Stimulated activated naive CD4-positive, alpha-beta T cell (primary cell): ENCODE measurements around the gene RANBP3.
"Not testable (repeated sequence)": the region's sequence is repeated elsewhere in the genome, so short reads cannot be mapped to it uniquely, and the experiment has no call there.

Source experiments
- DNase-seq, 6 experiments: peaks; one replicate each; lab custom pipeline; 2025; lab: John Stamatoyannopoulos, UW

RANBP3 gene

DNA sequence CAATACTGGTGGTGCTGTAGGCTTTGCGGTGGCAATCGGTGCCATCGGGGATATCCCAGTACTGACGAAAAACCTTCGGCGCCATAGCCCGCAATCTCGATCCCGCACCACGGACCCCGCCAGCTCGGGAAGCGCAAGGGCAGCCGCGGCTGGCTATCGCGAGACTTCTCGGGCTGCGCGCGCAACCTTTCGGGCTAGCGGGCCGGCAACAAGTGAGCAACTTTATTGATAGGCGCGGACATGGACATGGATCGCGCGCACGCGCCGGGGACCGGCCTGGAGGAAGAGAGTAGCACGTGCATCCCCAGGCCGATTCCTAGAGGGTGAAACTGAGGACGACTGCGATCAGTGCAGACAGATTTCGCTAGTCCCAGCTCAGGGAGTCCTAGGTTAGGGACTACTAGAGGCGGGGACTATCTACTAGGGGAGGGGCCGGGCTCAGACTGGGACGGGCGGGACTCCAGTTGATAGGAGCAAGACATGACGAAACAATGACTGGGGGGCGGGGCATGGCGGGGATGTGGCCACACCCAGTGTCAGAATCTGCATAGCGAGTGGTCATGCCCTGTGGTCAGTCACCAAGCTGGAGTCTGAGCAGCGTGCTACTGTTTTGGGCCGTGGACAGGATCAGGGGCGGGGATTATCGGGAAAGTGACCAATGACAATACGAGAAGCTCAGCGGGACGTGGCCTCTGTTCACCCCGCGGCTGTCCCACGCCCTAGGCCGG lies 74.2 kb downstream of the RANBP3 start, which contains the start of gene NDUFA11:
NDUFA11 (minus strand) TSS at position 167 of the 728 bp plus-strand sequence; CDS start at position 85, 82 bp downstream.
- peak; percentile 98 to 100 (median 100) for DNase-seq

DNA sequence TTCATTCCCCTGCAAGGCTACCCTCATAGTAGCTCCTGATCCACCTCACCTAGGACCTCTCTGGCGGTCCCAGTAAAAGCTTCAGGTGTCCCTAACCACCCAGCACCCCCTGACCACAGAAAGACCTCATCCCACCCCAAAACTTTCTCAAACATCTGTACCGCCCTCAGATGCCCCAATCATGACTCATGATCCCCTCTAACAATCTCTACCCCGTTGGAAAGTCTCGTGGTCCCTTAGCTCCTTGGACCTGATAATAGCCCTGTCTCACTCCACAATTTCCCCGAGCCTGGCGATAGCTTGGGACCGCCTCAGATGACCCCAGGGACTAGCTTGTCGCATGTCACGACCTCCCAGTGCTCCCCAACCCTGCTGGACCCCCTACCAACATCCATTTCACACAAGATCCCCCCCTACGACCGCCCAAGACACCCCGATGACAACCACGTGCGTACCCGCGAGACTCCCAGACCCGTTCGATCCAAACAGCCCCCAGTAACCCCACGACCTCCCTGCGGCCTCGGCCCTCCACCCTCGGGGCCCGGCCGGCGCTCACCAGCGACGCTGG lies 74.8 kb downstream of the RANBP3 start:
- DNase-seq, result no peak

DNA sequence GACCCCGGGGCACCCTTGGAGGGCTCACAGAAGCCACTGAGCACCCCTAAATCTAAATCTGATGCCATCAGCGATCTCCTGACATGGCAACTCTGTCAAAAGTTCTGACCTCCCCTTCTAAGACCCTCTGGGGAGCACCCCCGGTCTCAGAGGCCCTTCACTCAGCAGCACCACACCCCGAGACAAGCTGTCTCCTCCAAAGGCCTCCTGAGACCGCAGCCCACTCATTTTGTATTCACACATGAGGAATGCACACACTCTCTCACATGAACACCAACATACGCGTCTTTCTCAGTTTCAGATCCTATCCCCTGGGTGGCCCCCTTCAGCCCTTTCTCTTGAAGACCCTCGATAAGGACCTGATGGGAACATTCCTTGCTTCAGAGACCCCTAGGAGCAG lies 77.0 kb downstream of the RANBP3 start:
- DNase-seq, result no peak

DNA sequence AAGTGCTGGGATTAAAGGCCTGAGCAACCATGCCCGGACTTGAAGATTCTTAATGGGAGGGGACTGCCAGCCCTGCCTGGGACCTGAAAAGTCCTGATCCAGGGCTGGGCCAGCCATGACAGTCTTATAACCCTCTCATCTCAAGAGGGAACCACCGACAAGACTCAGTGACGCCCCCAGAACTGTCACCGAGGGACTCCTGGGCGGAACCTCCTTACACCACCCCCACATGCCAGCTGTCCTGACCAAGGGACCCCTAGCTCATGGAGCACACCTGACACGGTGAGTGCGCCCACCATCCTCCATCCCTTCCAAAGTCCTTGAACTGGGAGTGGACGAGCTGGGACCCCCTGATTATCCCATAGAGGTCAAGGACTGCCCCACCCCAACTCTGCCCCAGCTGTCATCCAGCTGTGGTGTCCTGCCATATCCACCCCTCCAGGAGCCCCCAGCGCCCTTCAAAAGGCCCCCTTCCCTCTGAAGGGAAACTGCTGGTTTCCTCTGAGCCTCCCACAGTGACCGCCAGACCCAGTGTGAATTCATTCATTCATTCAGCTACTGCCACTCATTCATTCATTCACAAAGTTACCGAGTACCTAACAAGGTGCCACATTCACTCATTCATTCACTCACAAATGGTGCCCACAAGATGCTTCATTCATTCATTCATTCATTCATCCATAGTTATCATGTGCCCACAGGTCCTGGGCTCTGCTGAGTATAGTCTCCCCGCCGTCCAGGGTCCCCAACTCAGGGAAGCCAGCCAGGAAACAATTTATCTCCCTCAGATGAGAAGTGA lies 78.0 kb downstream of the RANBP3 start:
- no peak for DNase-seq

DNA sequence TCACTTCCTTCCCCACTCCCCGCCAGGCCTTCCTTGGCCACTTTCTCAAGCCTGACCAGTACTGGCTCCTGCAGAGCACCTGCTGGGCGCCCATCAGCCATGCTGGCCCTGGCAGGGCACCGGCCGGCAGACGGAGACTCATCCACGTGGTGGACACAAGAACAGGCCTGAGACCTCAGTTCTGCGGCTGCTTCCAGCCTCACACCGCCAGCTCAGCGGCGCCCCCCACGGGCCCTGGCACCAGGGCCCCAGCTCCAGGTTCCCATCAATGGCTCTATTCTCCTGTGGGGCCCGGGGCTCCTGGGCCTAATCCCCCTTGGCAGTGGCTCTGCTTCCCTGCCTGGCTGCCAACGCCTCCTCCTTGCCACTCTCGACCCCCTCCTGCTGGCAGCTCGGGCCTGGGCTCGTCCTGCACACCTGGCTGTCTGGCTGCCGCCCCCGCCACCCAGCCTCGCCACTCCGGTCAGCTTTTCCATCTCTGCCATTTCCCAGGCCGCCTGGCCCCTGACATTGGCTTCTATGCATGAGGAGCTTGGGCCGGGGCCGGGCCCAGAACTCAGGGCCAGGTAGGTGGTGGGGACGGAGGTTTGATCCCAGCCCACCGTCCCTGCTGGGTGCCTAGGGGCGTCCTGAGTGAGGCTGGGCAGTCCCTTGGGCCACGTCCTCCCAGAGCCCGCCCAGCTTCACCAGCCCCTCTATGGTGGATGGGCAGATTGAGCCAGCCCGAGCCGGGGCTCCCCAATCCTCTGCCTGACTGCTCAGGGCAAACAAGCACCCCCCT lies 80.6 kb downstream of the RANBP3 start:
- no peak for DNase-seq

DNA sequence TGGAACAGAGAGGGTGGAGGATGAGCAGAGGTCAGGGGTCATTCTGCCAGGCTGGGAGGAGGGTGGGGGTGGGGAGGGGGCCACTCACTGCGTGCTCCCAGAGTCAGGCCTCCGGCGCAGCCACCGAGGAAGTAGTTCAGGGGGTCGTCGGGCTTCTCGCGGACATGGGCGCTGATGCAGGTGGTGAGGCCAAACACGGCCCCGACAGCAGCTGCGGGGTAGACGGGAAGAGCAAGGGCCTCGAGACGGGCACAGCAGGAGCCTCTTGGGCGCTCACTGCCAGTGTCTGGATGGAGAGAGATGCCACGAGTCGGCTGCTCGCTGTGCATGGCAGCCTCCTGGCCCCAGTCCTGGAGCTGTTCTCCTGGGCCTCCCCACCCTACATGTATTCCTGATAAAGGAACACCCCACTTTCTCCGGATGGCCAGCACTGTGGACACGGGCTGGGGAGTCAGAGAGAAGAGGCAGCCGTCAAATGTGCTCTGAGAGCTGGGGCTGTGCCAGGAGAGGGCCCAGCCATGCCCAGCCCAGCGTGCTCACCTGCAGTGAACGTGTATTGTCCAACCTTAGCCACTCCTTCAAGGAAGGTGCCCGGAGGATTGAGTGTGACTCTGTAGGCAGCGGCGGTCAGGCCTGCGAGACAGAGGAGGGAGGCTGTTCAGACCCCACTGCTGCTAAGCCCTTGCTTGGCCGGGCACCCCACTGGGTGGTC lies 81.4 kb downstream of the RANBP3 start:
- no peak for DNase-seq

DNA sequence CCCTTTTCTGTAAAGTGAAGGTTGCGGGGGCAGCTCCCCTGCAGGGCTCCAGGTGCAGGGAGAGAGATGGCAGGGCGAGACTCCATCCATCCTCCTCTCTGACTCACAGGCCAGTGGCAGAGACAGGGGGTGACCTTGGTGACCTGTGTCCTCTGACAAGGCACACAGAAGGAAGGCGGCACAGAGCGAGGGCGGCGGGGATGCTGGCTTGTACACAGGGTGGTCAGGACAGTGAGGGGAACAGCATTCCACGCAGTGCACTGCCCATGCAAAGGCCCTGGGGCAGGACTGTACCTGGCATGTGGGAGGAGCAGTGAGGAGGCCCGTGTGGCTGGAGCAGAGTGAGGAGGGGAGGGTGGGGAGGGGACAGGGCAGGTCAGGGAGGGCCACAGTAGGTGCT lies 82.0 kb downstream of the RANBP3 start:
- DNase-seq, result no peak

DNA sequence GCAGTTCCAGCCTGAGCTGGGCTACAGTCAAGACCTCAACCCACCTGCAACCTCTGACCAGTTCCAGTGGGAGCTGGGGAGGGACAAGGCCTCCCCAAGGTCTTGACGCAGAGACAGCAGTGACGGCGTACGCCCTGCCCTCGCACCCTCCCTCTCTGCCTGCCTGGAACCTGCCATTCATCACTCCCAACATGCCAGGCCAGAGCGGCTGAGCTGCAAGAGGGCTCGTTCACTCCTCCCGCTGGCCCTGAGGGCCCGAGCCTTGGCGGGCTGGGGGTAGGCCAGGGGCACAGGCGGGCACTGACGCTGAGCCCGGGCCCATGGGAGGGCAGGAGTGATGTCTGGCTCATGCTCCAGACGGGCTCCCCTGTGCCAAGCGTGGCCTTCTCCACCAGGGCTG lies 82.5 kb downstream of the RANBP3 start:
- no peak for DNase-seq

DNA sequence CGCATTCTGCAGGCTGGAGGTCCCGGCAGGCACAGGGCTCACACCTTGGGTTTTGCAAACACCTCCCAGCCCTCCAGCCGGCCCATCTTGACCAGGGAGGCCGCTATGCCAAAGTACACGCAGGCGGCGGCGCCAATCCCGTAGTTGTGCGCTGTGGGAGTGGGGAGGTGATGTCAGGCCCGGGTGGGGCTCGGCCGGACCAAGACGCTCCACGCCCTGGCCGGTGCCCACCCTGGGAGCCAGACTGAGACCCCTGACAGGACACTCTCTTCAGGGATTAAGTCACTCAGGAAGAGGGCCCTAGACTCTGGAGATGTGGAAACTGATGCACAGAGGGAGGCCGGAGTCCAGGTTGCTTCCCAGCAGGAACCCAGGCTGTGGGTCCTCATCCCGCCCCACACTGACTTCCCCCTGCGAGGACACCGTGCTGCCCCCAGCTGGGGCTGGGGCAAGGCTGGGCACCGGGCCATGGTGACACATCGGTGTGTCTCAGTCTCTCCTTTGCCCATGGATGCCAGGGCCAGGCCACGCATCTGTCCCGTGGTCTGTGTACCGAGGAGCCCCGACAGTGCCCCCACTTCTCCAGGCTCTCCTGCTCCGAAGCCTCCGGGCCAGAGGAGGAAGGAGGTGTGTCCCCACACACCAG lies 83.1 kb downstream of the RANBP3 start:
- no peak for DNase-seq

DNA sequence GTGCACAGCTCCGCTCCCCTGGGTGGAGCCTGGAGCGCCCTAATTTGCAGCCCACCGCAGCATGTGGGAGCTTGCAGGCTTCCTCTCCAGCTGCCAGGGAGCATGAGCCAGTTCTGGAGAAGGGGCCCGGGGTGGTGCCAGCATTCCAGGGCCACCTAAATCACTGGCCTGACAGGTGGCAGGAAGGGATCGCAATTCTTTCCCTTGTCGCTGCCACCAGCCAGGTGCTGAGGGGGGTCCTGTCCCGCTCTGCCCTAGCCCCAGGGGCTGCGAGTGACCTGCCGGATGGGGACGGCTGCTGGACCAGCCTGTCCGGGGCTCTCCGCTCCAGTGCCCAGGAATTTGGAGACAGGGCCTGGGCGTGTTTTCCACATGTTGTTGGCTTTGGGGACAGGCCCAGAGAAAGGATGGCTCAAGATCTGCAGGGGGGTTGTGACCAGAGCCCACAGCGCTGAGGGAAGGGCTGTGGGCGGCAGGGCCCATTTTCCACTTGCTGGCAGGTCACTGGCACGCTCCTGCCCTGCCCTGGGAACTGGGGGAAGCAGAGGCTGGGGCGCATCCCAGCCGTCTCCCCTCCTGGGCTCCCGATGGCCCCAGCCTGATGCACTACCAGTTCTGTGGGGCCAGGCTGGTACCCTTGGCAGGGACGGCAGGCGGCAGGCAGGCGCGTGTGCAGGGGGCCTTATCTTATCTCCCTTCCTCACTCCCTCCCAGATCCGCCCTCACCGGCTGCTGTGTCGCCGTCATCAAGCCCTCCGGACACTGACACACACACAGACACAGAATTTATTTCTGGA lies 83.8 kb downstream of the RANBP3 start:
- DNase-seq, result no peak

DNA sequence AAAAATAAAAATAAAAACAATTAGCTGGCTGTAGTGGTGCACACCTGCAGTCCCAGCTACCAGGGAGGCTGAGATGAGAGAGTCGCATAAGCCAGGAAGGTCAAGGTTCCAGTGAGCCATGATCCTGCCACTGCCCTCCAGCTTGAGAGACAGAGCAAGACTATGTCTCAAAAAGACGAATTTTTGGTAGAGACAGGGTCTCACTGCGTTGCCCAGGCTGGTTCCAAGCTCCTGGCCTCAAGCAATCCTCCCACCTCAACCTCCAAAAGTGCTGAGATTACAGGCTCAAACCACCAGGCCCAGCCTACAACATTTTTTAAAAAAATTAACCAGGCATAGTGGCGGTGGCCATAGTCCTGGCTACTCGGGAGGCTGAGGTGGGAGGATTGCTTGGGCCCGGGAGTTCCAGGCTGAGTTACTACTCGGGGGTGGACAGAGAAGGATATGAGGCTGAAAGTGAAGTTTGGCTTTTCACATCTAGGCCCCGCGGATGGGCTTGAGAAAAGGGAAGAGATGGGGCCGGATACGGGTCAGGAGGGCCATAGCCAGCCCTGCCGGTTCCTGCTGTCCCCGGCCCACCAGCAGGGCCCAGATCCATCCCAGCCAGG lies 84.5 kb downstream of the RANBP3 start:
- no peak for DNase-seq

DNA sequence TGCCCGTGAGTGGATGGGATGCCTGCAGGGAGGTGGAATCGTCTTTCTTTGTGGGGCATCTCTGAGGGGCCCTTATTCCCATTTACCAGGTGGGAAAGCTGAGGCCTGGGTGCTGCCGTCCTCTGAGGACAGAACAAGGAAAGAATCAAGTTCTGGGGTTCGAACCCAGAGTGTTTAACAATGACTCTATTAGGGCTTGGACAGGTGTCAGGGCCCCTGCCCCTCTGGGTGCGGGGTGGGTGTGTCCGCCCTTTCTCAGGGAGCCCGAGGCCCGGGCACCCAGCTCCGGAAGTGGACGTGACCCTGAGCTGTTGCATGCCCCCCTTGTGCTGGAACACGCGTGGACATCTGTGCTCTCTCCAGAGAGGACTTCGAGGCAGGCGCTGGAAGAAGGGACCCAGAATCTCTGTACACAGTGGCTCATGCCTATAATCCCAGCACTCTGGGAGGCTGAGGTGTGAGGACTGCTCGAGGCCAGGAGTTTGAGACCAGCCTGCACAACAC lies 85.1 kb downstream of the RANBP3 start:
- DNase-seq, result no peak

DNA sequence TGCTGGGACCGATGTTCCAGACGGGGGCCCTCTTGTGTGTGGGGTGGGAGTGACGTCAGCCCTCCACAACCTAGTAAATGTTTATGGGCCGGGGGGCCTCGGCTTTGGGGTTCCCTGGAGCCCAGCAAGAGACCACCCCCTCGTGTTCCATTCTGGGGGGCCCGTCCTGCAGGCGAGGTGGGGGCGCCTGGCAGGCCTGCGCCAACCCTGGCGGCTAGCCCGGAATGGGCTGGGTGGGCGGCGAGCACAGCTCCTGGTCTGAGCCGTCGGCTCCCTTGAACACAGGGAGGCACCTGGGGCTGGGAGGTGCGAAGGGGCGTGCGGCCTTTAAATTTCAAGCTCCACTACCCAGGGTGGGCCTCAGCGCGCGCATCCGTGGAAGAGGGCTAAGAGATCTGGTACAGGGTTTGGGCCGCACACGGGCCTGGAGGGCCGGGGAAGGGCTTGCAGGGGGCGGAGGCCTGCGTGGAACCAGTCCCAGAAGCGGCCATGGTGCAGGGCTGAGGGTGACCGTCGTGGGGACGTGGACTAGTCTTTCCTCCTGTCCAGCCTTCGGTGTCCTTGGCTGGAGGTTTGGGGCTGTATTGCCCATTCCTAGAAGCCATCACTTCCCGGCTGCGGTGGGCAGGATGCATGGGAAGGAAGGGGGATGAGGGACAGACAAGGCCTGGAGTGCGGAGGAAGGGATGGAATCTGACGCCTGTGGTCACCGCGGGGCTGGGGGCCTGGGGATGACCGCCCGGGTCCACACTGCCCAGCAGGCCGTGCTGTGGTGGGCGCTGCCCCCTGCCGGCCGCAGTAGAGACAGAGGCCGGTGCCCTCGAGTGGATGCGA lies 85.8 kb downstream of the RANBP3 start:
- DNase-seq, result no peak

DNA sequence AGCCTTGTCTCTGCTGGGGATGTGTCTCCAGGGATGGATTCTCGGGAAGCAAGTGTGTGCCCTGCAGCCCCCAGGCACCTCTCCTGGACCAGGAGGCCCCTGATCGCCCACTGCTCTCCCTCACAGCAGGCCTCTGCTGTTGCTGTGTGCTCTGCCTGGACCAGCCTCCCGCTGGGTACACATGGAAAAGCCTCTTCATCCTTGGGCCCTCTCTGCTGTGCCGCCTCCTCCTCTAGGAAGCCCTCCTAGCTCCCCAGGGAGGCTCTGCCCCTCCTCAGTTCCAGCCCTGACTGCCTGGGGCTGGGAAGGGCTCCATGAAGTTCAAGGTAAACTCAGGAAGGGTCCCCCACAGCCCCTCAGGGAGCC lies 86.4 kb downstream of the RANBP3 start:
- no peak for DNase-seq

DNA sequence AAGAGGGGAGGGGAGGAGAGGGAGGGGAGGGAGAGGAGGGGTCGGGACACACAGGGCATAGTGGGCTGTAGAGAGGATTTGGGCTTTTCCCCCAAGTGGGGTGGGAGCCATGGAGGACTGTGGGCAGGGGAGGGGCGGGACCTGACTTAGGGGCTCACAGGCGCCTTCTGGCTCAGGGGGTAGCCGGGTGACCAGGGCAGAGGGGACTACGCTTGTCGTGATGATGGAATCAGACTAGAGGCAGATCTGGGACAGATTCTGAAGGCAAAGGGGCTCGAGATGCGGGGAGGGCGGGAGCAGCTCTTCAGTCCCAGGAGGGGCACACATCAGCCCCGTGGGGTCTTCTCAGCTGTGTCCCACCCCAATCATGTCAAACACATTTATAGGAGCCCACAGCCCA lies 87.8 kb downstream of the RANBP3 start:
- DNase-seq, result no peak

DNA sequence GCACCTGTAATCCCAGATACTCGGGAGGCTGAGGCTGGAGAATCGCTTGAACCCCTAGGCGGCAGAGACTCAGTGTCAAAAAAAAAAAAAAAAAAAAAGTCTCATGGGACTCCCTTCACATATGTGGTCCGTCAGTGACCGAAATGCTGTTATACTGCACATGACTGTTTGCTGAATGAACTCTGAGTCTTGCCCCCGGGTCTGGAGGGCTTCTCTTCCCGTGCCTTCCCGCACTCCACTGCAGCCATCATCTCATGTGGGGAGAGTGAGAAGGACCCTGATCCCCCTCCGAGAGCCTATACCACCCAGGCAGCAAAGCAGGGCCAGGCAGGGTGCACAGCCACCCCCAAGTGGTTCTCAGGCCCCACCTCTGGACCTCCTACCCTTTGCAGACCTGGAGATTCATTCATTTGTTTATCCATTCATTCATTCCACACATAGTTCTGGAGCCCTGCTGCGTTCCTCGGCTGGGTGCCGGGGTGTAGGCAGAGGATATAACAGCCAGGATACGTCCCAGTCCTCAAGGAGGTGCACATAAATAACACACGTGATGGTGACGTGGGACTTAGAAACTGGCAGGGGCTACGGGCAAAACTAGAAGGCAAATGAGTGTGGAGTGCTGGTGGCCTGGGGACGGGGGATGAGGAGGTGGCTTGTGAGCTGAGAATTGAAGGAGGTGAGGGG lies 88.5 kb downstream of the RANBP3 start:
- no peak for DNase-seq

DNA sequence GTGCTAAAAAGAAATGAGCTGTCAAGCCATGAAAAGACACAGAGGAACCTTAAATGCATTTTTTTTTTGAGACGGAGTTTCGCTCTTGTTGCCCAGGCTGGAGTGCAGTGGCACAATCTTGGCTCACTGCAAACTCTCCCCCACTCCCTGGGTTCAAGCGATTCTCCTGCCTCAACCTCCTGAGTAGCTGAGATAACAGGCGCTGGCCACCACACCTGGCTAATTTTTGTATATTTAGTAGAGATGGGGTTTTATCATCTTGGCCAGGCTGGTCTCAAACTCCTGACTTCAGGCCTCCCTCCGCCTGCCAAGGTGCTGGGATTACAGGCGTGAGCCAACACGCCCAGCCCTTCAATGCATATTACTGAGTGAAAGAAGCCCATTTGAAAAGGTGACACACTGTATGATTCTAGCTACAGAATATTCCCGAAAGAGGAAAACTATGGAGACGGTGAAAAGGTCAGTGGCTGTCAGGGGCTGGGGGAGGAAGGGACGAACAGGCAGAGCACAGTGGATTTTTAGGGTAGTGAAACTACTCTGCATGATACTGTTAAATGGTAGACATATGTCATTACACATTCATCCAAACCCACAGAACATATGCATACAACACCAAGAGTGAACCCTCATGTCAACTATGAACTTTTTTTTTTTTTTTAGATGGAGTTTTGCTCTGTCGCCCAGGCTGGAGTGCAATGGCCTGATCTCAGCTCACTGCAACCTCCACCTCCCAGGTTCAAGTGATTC lies 93.7 kb downstream of the RANBP3 start:
- not testable (repeated sequence) for DNase-seq
